Aorta (tissue), 5 donors: ENCODE data around the gene UBE2H. TPM values are rescaled to one million over a fixed set of nuclear protein-coding genes. Genes with fewer than 3 reads are reported as not detected.
"Not testable (repeated sequence)": the region's sequence is repeated elsewhere in the genome, so short reads cannot be mapped to it uniquely, and the experiment has no call there.

Experiments used
- ATAC-seq: fragments of 200-7000 bp; cut with Tn5 transposase; one replicate; pipeline ENCODE4 v1.9.1; 2022; ENCODE audit warnings: moderate library complexity; ENCODE audit not compliant: low FRiP score
- DNase-seq, 2 donors: peaks; one replicate each; pipeline ENCODE4 v3.0.0-alpha.2; 2020
- H3K27ac ChIP-seq, 2 donors: one replicate each; pipeline ENCODE4 v1.5.1; 2013; ENCODE audit warnings: low read length in 2 of 2, mild to moderate bottlenecking in 2 of 2, moderate library complexity in 2 of 2, control low read depth in 1 of 2, inconsistent platforms in 1 of 2, low read depth in 1 of 2
- H3K27me3 ChIP-seq, 2 donors: one replicate each; pipeline ENCODE4 v1.6.1; 2013; ENCODE audit warnings: control low read depth in 1 of 2, low read length in 1 of 2, mild to moderate bottlenecking in 1 of 2, moderate library complexity in 1 of 2; ENCODE audit not compliant: insufficient read depth in 2 of 2, control insufficient read depth in 1 of 2
- H3K36me3 ChIP-seq, 2 donors: one replicate each; pipeline ENCODE4 v1.6.1; 2013; ENCODE audit warnings: control low read depth in 1 of 2, low read length in 1 of 2, mild to moderate bottlenecking in 1 of 2; ENCODE audit not compliant: insufficient read depth in 2 of 2, control insufficient read depth in 1 of 2
- H3K4me1 ChIP-seq, 2 donors: one replicate each; pipeline ENCODE4 v1.6.1; 2013; ENCODE audit warnings: low read length in 2 of 2, control low read depth in 1 of 2, mild to moderate bottlenecking in 1 of 2, moderate library complexity in 1 of 2; ENCODE audit not compliant: insufficient read depth in 2 of 2, control insufficient read depth in 1 of 2
- H3K4me3 ChIP-seq, 2 donors: one replicate each; pipeline ENCODE4 v1.5.1; 2013; ENCODE audit warnings: low read length in 2 of 2, control low read depth in 1 of 2, mild to moderate bottlenecking in 1 of 2
- H3K9me3 ChIP-seq: one replicate; pipeline ENCODE4 v1.6.1; 2013; ENCODE audit warnings: mild to moderate bottlenecking, low read length; ENCODE audit not compliant: control insufficient read depth
- WGBS, 2 donors: extraction: QIAGEN DNeasy Blood & Tissue Kit; methylation state at CpG; one replicate each; pipeline ENCODE4 v1.1.7; 2013; 5-methylcytosine and 5-hydroxymethylcytosine counted together
- intact Hi-C, 2 donors: fragments of 100-400 bp; cut with DNase I; formaldehyde crosslinking; loops; one replicate each; pipeline versions ENCODE4 v1.14.2 to v1.15.0; 2022
- polyA plus RNA-seq, 2 donors: library from polyadenylated mRNA; stranded (reverse); fragments of 200-250 nt; gene quantifications; one replicate each; pipeline ENCODE4 v1.2.3, GENCODE V29; 2013
- total RNA-seq, 2 donors: library from RNA; stranded (reverse); fragmentation: NEBNext Ultra II Directional; extraction: Animal tissue kit (Norgen Biotek cat#: 25700); gene quantifications; one replicate each; pipeline ENCODE4 v1.2.1, GENCODE V29; 2021
- donor health status: healthy with polysubstance abuse.
- donor health status: Bipolar disorder and iron deficiency.
- donor health status: DM: no; HTN: no; CAD: no.
- donor health status: DM: no; HTN: no; CAD: no.
- donor health status: DM: yes; HTN: yes; CAD: no.

The UBE2H gene
- total and polyA plus RNA-seq, 4 donors = 52.3 to 173 (median 99.6) TPM

DNA sequence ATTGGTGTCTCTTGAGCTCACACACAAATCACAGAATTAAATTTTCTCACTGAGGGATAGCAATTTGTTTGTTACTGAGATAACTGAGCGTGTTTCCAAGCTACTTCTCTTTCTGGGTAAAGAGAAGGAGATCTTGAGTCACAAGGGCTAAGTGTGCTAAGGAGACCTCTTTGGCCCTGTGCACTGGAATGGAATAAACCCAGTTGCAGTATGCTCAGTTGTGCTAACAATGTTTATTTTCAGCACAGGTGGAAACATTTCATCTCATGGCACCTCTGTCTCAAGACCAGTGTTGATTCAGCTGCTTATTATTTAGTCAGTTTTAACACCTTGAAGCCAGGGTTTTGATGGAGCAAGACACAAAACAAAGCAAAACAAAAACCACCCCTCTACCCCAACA lies 22.5 kb upstream of the UBE2H start:
- Histone ChIP-seq H3K36me3 (no peaks in the 10 kb centered on the region), H3K9me3 (no peaks in the 10 kb centered on the region), H3K4me1 (no peaks in the 10 kb centered on the region), H3K27me3 (no peaks in the 10 kb centered on the region), H3K27ac (no peak overlapping the region), H3K4me3 (no peak overlapping the region)
- intact Hi-C loops = no loop called here
- ATAC-seq = no peak
- 84 to 89% methylated on average over 1 of the region's 1 CpG for WGBS, 2 donors
- no peak for DNase-seq

DNA sequence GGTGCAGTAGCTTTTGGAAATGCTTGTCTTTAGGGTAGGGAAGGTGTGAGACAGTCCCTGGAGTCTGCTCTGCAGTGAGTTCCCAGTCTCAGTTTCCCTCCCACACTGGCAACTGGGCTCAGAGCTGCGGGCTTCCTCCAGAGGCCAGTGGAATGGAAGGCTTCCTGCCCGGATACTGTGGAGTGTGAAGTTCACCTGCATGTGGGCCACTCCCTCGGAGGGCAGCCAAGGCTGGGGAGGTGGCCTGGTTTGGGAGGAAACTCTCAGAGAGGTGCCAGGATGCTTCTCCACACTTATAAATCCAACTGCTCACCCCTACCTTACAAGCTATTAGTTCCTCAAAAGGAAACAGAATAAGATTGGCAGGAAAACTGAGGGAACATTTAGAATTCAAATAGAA lies 18.1 kb upstream of the UBE2H start:
- DNase-seq = no peak
- no peak overlapping the region for H3K4me3 ChIP-seq
- WGBS, 2 donors = 95 to 97% methylated on average over 3 of the region's 3 CpGs
- H3K36me3 ChIP-seq = no peaks in the 10 kb centered on the region
- peaks cover 0 to 2% of the 10 kb centered on the region in 2 donors for H3K4me1 ChIP-seq
- no peak for ATAC-seq
- no peaks in the 10 kb centered on the region for H3K9me3 ChIP-seq
- intact Hi-C loops = no loop called here
- H3K27me3 ChIP-seq = no peaks in the 10 kb centered on the region
- H3K27ac ChIP-seq = no peak overlapping the region

DNA sequence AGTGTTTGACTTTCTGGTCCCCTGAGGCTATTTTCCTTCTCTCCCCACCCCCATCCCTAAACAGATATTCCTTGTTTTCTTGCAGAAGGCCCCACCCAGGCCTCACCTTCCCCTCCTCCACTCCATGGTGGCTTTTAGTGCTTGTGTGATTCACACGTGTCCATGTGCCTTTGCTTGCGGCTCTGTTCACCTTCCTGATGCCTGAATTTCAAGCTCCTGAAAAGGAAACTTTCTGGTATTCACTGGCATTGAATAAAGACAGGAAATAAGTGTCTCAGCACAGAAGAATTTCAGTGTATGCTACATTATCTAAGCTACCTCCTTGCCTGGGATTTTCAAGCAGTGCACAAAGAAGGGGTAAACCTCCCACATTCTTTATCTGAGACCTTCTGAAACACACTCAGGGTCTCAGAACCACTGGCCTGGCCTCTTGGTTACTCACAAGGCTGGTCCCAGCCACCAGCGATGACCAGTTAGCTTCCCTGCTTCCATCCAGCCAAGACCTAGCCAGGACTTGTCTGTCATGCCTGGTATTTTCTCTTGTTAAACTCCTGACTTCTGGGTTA lies 17.2 kb upstream of the UBE2H start:
- H3K27ac ChIP-seq = peak overlapping the region; percentile 15 to 78
- H3K4me1 ChIP-seq = peaks cover 0 to 2% of the 10 kb centered on the region in 2 donors
- H3K4me3 ChIP-seq = no peak overlapping the region
- 13 to 18% methylated on average over 3 of the region's 3 CpGs for WGBS, 2 donors
- DNase-seq (no peak), ATAC-seq (peak; percentile 36)
- H3K36me3 ChIP-seq = no peaks in the 10 kb centered on the region
- intact Hi-C loops = no loop called here
- no peaks in the 10 kb centered on the region for H3K27me3 ChIP-seq
- H3K9me3 ChIP-seq = no peaks in the 10 kb centered on the region

DNA sequence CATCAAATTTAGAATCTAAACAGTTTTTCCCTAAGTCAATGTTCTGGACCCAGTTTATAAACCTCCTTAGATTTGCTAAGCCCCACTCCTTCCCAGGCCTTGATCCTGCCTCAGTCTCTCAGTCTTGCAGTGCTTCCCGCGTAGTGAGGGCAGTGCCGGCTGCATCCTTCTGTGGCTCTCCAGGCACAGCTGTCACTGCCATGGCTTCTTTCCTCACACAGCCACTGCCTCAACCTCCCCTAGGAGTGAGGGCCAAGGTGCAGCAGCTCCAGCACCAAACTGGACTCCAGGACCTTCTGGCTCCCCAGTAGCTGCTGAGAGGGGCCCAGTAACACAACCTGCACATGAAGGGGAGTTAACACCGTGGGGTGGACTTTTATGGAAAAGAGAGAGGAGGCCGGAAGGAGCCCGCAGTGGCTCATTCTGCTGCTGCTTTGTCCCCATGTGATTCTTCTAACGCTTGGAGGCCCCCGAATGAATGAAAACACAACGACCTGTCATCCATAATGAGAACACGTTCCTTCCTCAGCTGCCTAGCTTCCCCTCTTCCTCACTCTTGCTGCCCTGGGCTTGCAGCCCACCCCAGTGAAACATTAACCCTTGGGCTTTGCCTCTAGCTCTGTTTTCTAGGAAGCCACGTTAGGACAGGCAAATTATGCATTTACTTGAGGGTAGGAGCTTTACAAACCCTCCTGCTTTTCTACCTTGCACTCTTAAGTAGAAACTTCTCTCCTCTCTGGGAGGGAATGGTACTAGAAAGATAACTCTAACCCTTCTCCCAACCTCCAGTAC lies 16.0 kb upstream of the UBE2H start:
- Histone ChIP-seq H3K36me3 (no peaks in the 10 kb centered on the region), H3K27ac (peak overlapping the region in 1 of 2 donors; percentile 21), H3K4me3 (no peak overlapping the region), H3K27me3 (no peaks in the 10 kb centered on the region), H3K4me1 (peaks cover 0 to 2% of the 10 kb centered on the region in 2 donors), H3K9me3 (no peaks in the 10 kb centered on the region)
- ATAC-seq (no peak), DNase-seq (peak in 1 of 2 donors; percentile 59)
- intact Hi-C loops = no loop called here
- WGBS, 2 donors = 91 to 92% methylated on average over 11 of the region's 11 CpGs

DNA sequence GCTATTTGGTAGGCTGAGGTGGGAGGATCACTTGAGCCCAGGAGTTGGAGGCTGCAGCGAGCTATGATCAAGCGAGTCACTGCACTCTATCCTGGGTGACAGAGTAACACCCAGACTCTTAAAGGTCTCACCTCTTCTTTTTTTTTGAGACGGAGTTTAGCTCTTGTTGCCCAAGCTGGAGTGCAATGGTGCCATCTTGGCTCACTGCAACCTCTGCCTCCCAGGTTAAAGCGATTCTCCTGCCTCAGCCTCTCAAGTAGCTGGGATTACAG lies 7.4 kb upstream of the UBE2H start:
- intact Hi-C loops, ATAC-seq, H3K9me3 ChIP-seq, H3K4me1 ChIP-seq, H3K36me3 ChIP-seq, H3K27ac ChIP-seq, H3K4me3 ChIP-seq, H3K27me3 ChIP-seq: not testable (repeated sequence)
- peak in 1 of 2 donors; percentile 9 for DNase-seq
- WGBS, 2 donors = 95 to 96% methylated on average over 4 of the region's 4 CpGs

DNA sequence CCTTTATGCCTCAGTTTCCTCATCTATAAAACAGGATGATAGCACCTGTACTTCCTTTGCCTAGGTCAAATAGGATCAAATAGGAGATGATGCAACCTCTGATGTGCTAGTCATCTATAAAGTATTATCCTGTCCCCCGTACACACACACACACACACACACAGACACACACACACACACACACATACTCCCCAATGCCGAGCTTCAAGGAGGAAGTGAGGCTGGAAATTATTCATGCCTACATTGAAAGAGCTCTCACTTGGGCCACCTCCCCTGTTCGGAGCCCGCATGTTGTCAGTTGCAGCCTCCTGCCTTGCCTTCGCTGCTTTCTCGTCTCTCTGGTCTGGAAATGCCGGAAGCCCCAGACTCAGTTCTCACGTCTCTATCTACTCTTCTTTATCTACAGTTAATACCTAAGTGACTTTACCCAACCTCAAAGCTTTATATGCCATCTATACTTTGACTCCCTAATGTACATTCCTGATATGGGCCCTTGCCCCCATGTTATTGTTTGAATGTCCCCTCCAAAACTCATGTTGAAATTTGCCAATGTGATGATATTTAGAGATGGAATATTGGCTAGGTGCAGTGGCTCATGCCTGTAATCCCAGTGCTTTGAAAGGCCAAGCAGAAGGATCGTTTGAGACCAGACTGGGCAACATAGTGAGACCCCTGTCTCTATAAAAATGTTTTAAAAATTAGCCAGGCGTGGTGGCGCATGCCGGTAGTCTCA lies 6.9 kb upstream of the UBE2H start:
- Histone ChIP-seq H3K27ac (no peak overlapping the region), H3K4me3 (no peak overlapping the region), H3K4me1 (no peaks in the 10 kb centered on the region), H3K9me3 (no peaks in the 10 kb centered on the region), H3K27me3 (no peaks in the 10 kb centered on the region), H3K36me3 (no peaks in the 10 kb centered on the region)
- DNase-seq = peak in 1 of 2 donors; percentile 40
- ATAC-seq = no peak
- WGBS, 2 donors = 94 to 96% methylated on average over 12 of the region's 12 CpGs
- intact Hi-C loops = no loop called here

DNA sequence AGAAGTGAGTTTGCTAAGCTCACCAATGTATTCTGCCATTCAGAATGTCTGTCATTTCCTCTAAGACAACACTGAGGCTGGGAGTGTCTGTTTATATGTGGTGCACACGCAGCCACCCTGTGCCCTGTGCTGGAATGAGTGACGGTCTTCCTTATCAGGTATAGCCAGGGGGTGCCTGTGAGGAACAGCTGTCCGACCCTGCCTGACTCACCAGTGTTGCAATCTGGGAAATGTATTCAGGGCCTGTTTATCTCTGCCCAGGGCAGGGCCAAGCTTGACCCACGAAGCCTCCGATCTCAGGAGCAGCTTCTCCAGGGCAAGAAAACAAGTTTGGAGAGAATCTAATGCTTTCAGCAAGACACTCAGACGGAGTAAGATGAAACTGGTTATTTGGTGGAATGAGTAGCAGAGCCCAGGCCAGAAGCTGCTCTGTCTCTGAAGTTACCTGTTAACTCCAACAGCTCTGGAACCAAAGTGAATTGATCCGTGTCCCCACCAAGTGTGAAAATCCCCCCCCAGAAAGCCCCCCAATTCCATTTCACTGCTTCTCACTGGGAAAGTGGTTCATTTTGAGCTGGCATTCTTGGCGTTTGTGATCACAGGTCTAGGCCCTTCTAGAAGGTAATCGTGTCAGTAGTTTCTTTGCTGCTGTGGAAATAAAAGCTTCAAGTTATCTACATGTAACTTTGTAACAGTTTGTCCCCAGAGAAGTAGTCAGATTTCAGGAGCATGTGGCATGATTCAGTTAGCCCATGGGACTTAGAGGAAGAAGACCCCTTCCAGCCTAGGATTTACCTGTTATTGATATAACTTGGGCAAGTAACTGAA lies 6.1 kb upstream of the UBE2H start:
- ATAC-seq (no peak), DNase-seq (peak; percentile 56 to 74)
- Histone ChIP-seq H3K27ac (no peak overlapping the region), H3K36me3 (no peaks in the 10 kb centered on the region), H3K4me1 (no peaks in the 10 kb centered on the region), H3K4me3 (no peak overlapping the region), H3K27me3 (no peaks in the 10 kb centered on the region), H3K9me3 (no peaks in the 10 kb centered on the region)
- 81 to 85% methylated on average over 9 of the region's 9 CpGs for WGBS, 2 donors
- intact Hi-C loops = no loop called here

DNA sequence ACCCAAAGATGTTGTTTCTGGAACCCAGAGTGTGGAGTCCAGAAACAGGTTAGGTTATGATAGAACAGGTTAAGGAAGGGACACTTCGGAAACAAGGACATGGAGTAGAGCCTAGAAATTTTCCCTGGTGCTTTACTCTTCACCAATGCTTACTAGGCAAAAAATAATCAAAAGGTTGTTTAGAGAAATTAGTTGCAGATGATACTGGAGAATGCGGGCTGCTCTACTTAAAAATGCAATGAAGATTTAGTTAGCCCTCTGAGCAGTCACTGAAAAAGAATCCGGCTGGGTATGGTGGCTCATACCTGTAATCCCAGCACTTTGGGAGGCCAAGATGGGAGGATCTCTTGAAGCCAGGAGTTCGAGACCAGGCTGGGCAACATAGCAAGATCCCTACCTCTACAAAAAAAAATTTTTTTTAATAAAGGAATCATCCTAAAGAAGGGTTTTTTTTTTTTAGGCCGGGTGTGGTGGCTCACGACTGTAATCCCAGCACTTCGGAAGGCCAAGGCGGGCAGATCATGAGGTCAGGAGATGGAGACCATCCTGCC lies 3.3 kb upstream of the UBE2H start:
- H3K36me3 ChIP-seq = no peaks in the 10 kb centered on the region
- 95 to 98% methylated on average over 8 of the region's 8 CpGs for WGBS, 2 donors
- no peaks in the 10 kb centered on the region for H3K4me1 ChIP-seq
- no peaks in the 10 kb centered on the region for H3K9me3 ChIP-seq
- intact Hi-C loops = no loop called here
- H3K27ac ChIP-seq = no peak overlapping the region
- no peak for ATAC-seq
- H3K4me3 ChIP-seq = no peak overlapping the region
- DNase-seq = no peak
- no peaks in the 10 kb centered on the region for H3K27me3 ChIP-seq
